ENCODE results near the gene IGIP.

Gene IGIP

DNA sequence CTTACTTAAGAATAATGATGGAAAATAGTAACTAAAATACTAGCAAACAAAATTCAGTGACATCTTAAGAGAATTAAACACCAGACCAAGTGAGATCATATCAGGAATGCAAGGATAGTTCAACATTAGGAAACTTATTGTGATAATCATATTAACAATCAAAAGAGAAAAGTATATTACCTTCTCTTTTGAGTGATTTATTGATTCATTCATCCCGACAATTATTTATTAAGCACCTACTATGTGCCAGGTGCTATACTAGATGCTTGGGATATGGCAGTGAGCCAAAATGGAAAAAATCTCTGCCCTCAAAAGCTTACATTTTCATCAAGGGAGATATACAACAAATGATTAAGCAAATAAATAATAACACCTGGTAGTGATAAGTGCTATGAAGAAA, 35.5 kb upstream of the IGIP start:
- CTCF ChIA-PET: interaction anchor here (1.0 kb wide), 1 partner anchor 54 kb away, joined by 3 read pairs; no protein-coding TSS in a partner anchor
- POLR2A ChIA-PET: no interaction called here
- DNase-seq (ENCODE audit: low read depth, low spot score): no peak

DNA sequence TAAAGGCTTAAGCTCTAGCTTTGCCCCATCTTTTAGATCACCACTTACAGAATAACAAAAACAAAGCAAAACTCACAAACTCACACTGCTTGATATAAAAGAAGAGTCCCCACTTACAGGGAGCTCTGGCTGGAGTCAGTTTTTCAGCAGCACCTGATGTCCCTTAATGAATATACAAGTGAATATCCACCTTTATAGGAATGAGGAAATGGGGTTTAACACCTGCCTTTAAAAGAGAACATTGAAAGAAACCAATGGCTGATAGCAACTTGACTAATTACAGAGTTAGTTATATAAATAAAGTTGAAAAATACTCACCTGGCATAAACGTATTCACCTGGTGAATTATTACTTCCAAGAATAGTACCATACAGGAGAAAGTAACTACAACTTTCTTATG, 32.6 kb upstream of the IGIP start:
- no peak overlapping the region for H3K4me3 ChIP-seq (ENCODE audit: low read depth, low read length)
- TF ChIP-seq CTCF (IDR thresholded peaks at IDR 0.05; ENCODE audit: insufficient read depth, low read length, missing control alignments): no peak
- POLR2A ChIA-PET: no interaction called here
- no peak for DNase-seq (ENCODE audit: low read depth, low spot score)
- CTCF ChIA-PET: interaction anchor here (1.0 to 1.5 kb wide), 3 partner anchors 12 to 55 kb away, joined by 3 to 4 read pairs (median 3); no protein-coding TSS in a partner anchor

More for the DNA sequence above, 35.5 kb upstream of the IGIP start:
- TF ChIP-seq CTCF (IDR thresholded peaks at IDR 0.05; ENCODE audit: insufficient read depth, low read length, missing control alignments): no peak
- no peak overlapping the region for H3K4me3 ChIP-seq (ENCODE audit: low read depth, low read length)

DNA sequence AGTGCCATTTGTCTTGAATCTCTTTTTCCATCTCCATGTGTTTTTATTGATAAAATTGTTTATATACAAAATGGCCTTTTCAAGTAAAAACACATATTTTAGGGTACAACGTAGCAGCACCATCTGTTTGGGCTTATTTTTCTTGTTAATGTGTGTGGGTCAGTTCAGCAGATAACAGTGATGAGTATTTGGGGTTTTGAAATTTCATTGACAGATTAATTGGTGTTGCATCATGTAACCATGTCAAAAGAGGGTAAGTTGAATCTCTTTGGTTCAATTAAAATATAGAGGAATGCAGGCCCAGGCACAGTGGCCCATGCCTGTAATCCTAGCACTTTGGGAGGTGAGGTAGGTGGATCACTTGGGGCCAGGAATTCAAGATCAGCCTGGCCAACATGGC, 31.9 kb upstream of the IGIP start:
- no peak overlapping the region for H3K4me3 ChIP-seq (ENCODE audit: low read depth, low read length)
- DNase-seq (ENCODE audit: low read depth, low spot score): no peak
- TF ChIP-seq CTCF (IDR thresholded peaks at IDR 0.05; ENCODE audit: insufficient read depth, low read length, missing control alignments): no peak
- POLR2A ChIA-PET: no interaction called here
- CTCF ChIA-PET: interaction anchor here (1.2 to 2.8 kb wide), 3 partner anchors 14 to 51 kb away, joined by 3 to 20 read pairs (median 12); no protein-coding TSS in a partner anchor

- POLR2A ChIA-PET: no interaction called here
- no peak for DNase-seq (ENCODE audit: low read depth, low spot score)
- no peak overlapping the region for H3K4me3 ChIP-seq (ENCODE audit: low read depth, low read length)
- TF ChIP-seq CTCF (IDR thresholded peaks at IDR 0.05; ENCODE audit: insufficient read depth, low read length, missing control alignments): no peak
- CTCF ChIA-PET: interaction anchor here (0.7 to 2.8 kb wide), 6 partner anchors 11 to 50 kb away, joined by 3 to 20 read pairs (median 3); no protein-coding TSS in a partner anchor
Observed at GRCh38 chr5:140094889-140095288, 30.8 kb upstream of the IGIP start.

- CTCF ChIA-PET: no interaction called here
- DNase-seq (ENCODE audit: low read depth, low spot score): no peak
- POLR2A ChIA-PET: no interaction called here
- H3K4me3 ChIP-seq (ENCODE audit: low read depth, low read length): no peak overlapping the region
- TF ChIP-seq CTCF (IDR thresholded peaks at IDR 0.05; ENCODE audit: insufficient read depth, low read length, missing control alignments): no peak
Observed at GRCh38 chr5:140101179-140101578, 24.6 kb upstream of the IGIP start.

DNA sequence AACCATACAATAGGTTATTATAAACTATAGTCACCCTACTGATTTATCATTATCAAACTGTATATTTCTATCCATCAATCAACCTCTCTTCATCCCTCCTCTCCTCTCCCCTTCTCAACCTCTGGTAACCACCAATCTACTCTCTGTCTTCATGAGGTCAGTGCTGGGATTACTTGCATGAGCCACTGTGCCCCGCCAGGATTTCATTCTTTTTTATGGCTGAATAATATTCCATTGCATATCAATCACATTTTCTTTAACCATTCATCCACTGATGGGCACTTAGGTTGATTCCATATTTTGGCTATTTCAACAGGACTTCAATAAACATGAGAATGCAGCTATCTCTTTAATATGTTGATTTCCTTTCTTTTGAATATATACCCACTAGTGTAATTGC, 22.6 kb upstream of the IGIP start:
- H3K4me3 ChIP-seq (ENCODE audit: low read depth, low read length): no peak overlapping the region
- ChIA-PET CTCF (interaction anchor here (1.7 to 2.1 kb wide), 2 partner anchors 27 to 30 kb away, joined by 7 to 11 read pairs; no protein-coding TSS in a partner anchor), POLR2A (no interaction called here)
- no peak for DNase-seq (ENCODE audit: low read depth, low spot score)
- no peak for TF ChIP-seq CTCF (IDR thresholded peaks at IDR 0.05; ENCODE audit: insufficient read depth, low read length, missing control alignments)

All from AG04449 (cell line).